Thyroid gland (tissue), 4 donors: Measurements from ENCODE around the gene VSX1.

Source experiments
- POLR2A ChIP-seq, 2 donors: fragments of 450-650 bp; IDR thresholded peaks; one replicate each; pipeline ENCODE4 v1.6.1; 2017; ENCODE audit warnings: antibody characterized with exemption in 2 of 2, mild to moderate bottlenecking in 2 of 2, moderate library complexity in 1 of 2
- TF ChIP-seq, protein P1 (sequence below), 6 experiments: fragments of 200-600 bp in 3 of 6; fragments of 450-650 bp in 3 of 6; sonication (generic) in 3 of 6; IDR thresholded peaks; one replicate each; pipeline ENCODE4 v1.5.1; 2016 to 2019; ENCODE audit warnings: antibody characterized with exemption in 6 of 6, mild to moderate bottlenecking in 2 of 6, inconsistent platforms in 1 of 6, moderate library complexity in 1 of 6

DNA sequence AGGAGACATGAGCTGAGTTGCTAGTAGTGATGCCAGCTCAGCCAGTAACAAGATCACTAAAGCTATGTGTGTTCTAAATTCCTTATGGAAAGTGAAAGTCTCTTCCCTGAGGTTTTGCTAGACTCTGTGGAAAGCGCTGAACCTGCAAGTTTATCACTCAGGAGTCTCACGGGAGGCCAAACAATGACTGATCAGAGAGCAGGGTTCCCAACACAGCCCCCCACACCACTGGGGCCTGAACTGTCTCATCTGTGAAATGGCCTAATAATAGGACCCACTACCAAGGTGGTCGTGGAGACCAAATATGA lies 43.9 kb downstream of the VSX1 start:
- TF ChIP-seq, protein P1, sequence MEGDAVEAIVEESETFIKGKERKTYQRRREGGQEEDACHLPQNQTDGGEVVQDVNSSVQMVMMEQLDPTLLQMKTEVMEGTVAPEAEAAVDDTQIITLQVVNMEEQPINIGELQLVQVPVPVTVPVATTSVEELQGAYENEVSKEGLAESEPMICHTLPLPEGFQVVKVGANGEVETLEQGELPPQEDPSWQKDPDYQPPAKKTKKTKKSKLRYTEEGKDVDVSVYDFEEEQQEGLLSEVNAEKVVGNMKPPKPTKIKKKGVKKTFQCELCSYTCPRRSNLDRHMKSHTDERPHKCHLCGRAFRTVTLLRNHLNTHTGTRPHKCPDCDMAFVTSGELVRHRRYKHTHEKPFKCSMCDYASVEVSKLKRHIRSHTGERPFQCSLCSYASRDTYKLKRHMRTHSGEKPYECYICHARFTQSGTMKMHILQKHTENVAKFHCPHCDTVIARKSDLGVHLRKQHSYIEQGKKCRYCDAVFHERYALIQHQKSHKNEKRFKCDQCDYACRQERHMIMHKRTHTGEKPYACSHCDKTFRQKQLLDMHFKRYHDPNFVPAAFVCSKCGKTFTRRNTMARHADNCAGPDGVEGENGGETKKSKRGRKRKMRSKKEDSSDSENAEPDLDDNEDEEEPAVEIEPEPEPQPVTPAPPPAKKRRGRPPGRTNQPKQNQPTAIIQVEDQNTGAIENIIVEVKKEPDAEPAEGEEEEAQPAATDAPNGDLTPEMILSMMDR (IDR thresholded peaks at IDR 0.05) = no peak
- TF ChIP-seq POLR2A (IDR thresholded peaks at IDR 0.05) = no peak
